H1 (cell line): ENCODE data around the gene OGDH. TPM values are rescaled to one million over a fixed set of nuclear protein-coding genes. Genes with fewer than 3 reads are reported as not detected.

ENCODE experiments used
- CHD7 ChIP-seq: fragments of 300-600 bp; sonication (generic); IDR thresholded peaks from 2 replicates; pipeline ENCODE4 v1.7.1; 2012; ENCODE audit warnings: low read length, moderate library complexity, mild to moderate bottlenecking, inconsistent platforms; ENCODE audit not compliant: insufficient replicate concordance
- KDM1A ChIP-seq: fragments of 200-600, 300-600 bp; sonication (generic); IDR thresholded peaks from 2 replicates; pipeline ENCODE4 v1.7.1; 2016; ENCODE audit warnings: mild to moderate bottlenecking, low read length, borderline replicate concordance
- PHF8 ChIP-seq: fragments of 200-600 bp; sonication (generic); conservative IDR thresholded peaks from 2 replicates; pipeline ENCODE4 v1.7.1; 2012; ENCODE audit warnings: low read depth, mild to moderate bottlenecking, inconsistent platforms, low read length, moderate library complexity
- POLR2AphosphoS5 ChIP-seq: IDR thresholded peaks from 2 replicates; pipeline ENCODE4 v1.6.1; 2011; ENCODE audit warnings: low read depth, low read length
- RFX5 ChIP-seq: IDR thresholded peaks from 2 replicates; pipeline ENCODE4 v1.6.1; 2011; ENCODE audit warnings: low read depth, low read length, improper control_type of control experiment, borderline replicate concordance
- SP4 ChIP-seq: IDR thresholded peaks from 2 replicates; pipeline ENCODE4 v1.6.1; 2012; ENCODE audit warnings: low read length, inconsistent platforms
- polyA plus RNA-seq, 7 experiments: library from polyadenylated mRNA; depleted of rRNA in 3 of 7; stranded (reverse) in 5 of 7; unstranded in 2 of 7; fragments of >200 nt in 5 of 7; fragments of 200-250 nt in 2 of 7; gene quantifications; 1 replicate in 5 of 7; 2 replicates in 1 of 7; 4 replicates in 1 of 7; pipeline versions ENCODE4 v1.2.1 to v1.2.3, GENCODE V29; 2011 to 2013; ENCODE audit warnings: missing spikeins in 2 of 7, mixed read lengths in 2 of 7
- total RNA-seq: library from RNA; stranded (reverse); fragmentation: NEBNext Ultra II Directional; extraction: Animal tissue kit (Norgen Biotek cat#: 25700); gene quantifications from 2 replicates; pipeline ENCODE4 v1.2.1, GENCODE V29; 2021

OGDH gene
- total and polyA plus RNA-seq, 2 of the 8 experiments (the other 6 are each of a cell fraction or from before 2014, with no cell fraction given), result 71.6 to 91.6 TPM

DNA sequence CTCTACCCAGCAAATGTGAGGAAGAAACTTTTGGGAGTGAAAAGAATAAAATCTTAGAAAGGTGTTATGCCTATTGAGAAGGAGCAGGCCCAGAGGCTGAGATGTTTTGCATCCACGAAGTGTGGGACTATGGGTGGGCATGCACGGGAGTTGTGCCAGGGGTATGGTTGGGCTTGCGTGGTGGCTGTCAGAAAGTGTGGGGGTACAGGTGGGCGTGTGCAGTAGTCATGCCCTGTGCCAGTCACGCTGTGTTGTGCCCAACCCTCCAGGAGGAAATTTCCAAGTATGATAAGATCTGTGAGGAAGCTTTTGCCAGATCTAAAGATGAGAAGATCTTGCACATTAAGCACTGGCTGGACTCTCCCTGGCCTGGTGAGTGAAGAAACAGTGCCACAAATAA lies 89.3 kb downstream of the OGDH start (continued):
- TF ChIP-seq CHD7, result no peak
- TF ChIP-seq RFX5, result no peak
- TF ChIP-seq KDM1A, result no peak
- no peak for TF ChIP-seq SP4
- no peak for TF ChIP-seq PHF8
- no peak for TF ChIP-seq POLR2AphosphoS5
